ENCODE results near the gene DLEC1. TPM values are rescaled to one million over a fixed set of nuclear protein-coding genes. Genes with fewer than 3 reads are reported as not detected.

Gene DLEC1
- polyA plus RNA-seq, 4 donors: 0.19 to 1.5 (median 0.85) TPM

- 84 to 87% (median 84%) methylated on average over 16 of the region's 16 CpGs for WGBS, 3 donors
- DNase-seq (no peak), FAIRE-seq (no peak)
- no peak overlapping the region for H3K27ac ChIP-seq (ENCODE audit: low read depth in 1 of 3, low read length in 2 of 3)
- no peaks in the 10 kb centered on the region for H3K9me3 ChIP-seq (ENCODE audit: control insufficient read depth in 2 of 2, insufficient read depth in 1 of 2, low read depth in 1 of 2, low read length in 1 of 2)
- no peaks in the 10 kb centered on the region for H3K27me3 ChIP-seq (ENCODE audit: control insufficient read depth in 3 of 3, insufficient read depth in 3 of 3, low read length in 3 of 3)
- H3K36me3 ChIP-seq (ENCODE audit: control insufficient read depth in 3 of 3, insufficient read depth in 2 of 3, low read depth in 1 of 3, low read length in 3 of 3): no peaks in the 10 kb centered on the region
- no peaks in the 10 kb centered on the region for H3K4me1 ChIP-seq (ENCODE audit: control insufficient read depth in 3 of 3, insufficient read depth in 2 of 3, low read depth in 1 of 3, low read length in 2 of 3)
- H3K4me3 ChIP-seq (ENCODE audit: low read depth in 1 of 3, low read length in 3 of 3): no peak overlapping the region
Observed at GRCh38 chr3:38111696-38112377, 72.8 kb downstream of the DLEC1 start.

- no peak for FAIRE-seq
- no peak for DNase-seq
- 75 to 89% (median 84%) methylated on average over 7 of the region's 7 CpGs for WGBS, 3 donors
- Histone ChIP-seq H3K4me1 (ENCODE audit: control insufficient read depth in 3 of 3, insufficient read depth in 2 of 3, low read depth in 1 of 3, low read length in 2 of 3) (no peaks in the 10 kb centered on the region), H3K36me3 (ENCODE audit: control insufficient read depth in 3 of 3, insufficient read depth in 2 of 3, low read depth in 1 of 3, low read length in 3 of 3) (peaks cover 0 to 5% (median 0%) of the 10 kb centered on the region in 3 donors), H3K4me3 (ENCODE audit: low read depth in 1 of 3, low read length in 3 of 3) (no peak overlapping the region), H3K27me3 (ENCODE audit: control insufficient read depth in 3 of 3, insufficient read depth in 3 of 3, low read length in 3 of 3) (no peaks in the 10 kb centered on the region), H3K9me3 (ENCODE audit: control insufficient read depth in 2 of 2, insufficient read depth in 1 of 2, low read depth in 1 of 2, low read length in 1 of 2) (no peaks in the 10 kb centered on the region), H3K27ac (ENCODE audit: low read depth in 1 of 3, low read length in 2 of 3) (no peak overlapping the region)
Observed at GRCh38 chr3:38112378-38112761, 73.4 kb downstream of the DLEC1 start.

GRCh38 chr3:38114052-38114874 lies 75.3 kb downstream of the DLEC1 start:
- FAIRE-seq (no peak), DNase-seq (no peak)
- H3K36me3 ChIP-seq (ENCODE audit: control insufficient read depth in 3 of 3, insufficient read depth in 2 of 3, low read depth in 1 of 3, low read length in 3 of 3): peaks cover 0 to 23% (median 0%) of the 10 kb centered on the region in 3 donors
- H3K4me3 ChIP-seq (ENCODE audit: low read depth in 1 of 3, low read length in 3 of 3): no peak overlapping the region
- H3K4me1 ChIP-seq (ENCODE audit: control insufficient read depth in 3 of 3, insufficient read depth in 2 of 3, low read depth in 1 of 3, low read length in 2 of 3): no peaks in the 10 kb centered on the region
- no peak overlapping the region for H3K27ac ChIP-seq (ENCODE audit: low read depth in 1 of 3, low read length in 2 of 3)
- no peaks in the 10 kb centered on the region for H3K27me3 ChIP-seq (ENCODE audit: control insufficient read depth in 3 of 3, insufficient read depth in 3 of 3, low read length in 3 of 3)
- WGBS, 3 donors: 87% methylated on average over 13 of the region's 13 CpGs
- H3K9me3 ChIP-seq (ENCODE audit: control insufficient read depth in 2 of 2, insufficient read depth in 1 of 2, low read depth in 1 of 2, low read length in 1 of 2): no peaks in the 10 kb centered on the region

GRCh38 chr3:38114875-38115644 lies 76.1 kb downstream of the DLEC1 start:
- DNase-seq (no peak), FAIRE-seq (no peak)
- 76 to 83% (median 82%) methylated on average over 13 of the region's 13 CpGs for WGBS, 3 donors

GRCh38 chr3:38115645-38116427 lies 76.8 kb downstream of the DLEC1 start:
- Histone ChIP-seq H3K36me3 (ENCODE audit: control insufficient read depth in 3 of 3, insufficient read depth in 2 of 3, low read depth in 1 of 3, low read length in 3 of 3) (peaks cover 3 to 38% (median 4%) of the 10 kb centered on the region in 3 donors), H3K27ac (ENCODE audit: low read depth in 1 of 3, low read length in 2 of 3) (no peak overlapping the region), H3K4me1 (ENCODE audit: control insufficient read depth in 3 of 3, insufficient read depth in 2 of 3, low read depth in 1 of 3, low read length in 2 of 3) (no peaks in the 10 kb centered on the region), H3K27me3 (ENCODE audit: control insufficient read depth in 3 of 3, insufficient read depth in 3 of 3, low read length in 3 of 3) (no peaks in the 10 kb centered on the region), H3K9me3 (ENCODE audit: control insufficient read depth in 2 of 2, insufficient read depth in 1 of 2, low read depth in 1 of 2, low read length in 1 of 2) (no peaks in the 10 kb centered on the region), H3K4me3 (ENCODE audit: low read depth in 1 of 3, low read length in 3 of 3) (no peak overlapping the region)
- WGBS, 3 donors: 45 to 64% (median 55%) methylated on average over 9 of the region's 9 CpGs
- FAIRE-seq: no peak
- no peak for DNase-seq

More at GRCh38 chr3:38114875-38115644, 76.1 kb downstream of the DLEC1 start:
- Histone ChIP-seq H3K27ac (ENCODE audit: low read depth in 1 of 3, low read length in 2 of 3) (no peak overlapping the region), H3K9me3 (ENCODE audit: control insufficient read depth in 2 of 2, insufficient read depth in 1 of 2, low read depth in 1 of 2, low read length in 1 of 2) (no peaks in the 10 kb centered on the region), H3K4me3 (ENCODE audit: low read depth in 1 of 3, low read length in 3 of 3) (no peak overlapping the region), H3K27me3 (ENCODE audit: control insufficient read depth in 3 of 3, insufficient read depth in 3 of 3, low read length in 3 of 3) (no peaks in the 10 kb centered on the region), H3K4me1 (ENCODE audit: control insufficient read depth in 3 of 3, insufficient read depth in 2 of 3, low read depth in 1 of 3, low read length in 2 of 3) (no peaks in the 10 kb centered on the region), H3K36me3 (ENCODE audit: control insufficient read depth in 3 of 3, insufficient read depth in 2 of 3, low read depth in 1 of 3, low read length in 3 of 3) (peaks cover 0 to 31% (median 0%) of the 10 kb centered on the region in 3 donors)

GRCh38 chr3:38116471-38117162 lies 77.6 kb downstream of the DLEC1 start:
- WGBS, 3 donors: 76 to 91% (median 84%) methylated on average over 11 to 12 of the region's 12 CpGs
- no peak overlapping the region for H3K4me3 ChIP-seq (ENCODE audit: low read depth in 1 of 3, low read length in 3 of 3)
- H3K27ac ChIP-seq (ENCODE audit: low read depth in 1 of 3, low read length in 2 of 3): no peak overlapping the region
- DNase-seq: peak in 1 of 2 donors; percentile 38
- H3K36me3 ChIP-seq (ENCODE audit: control insufficient read depth in 3 of 3, insufficient read depth in 2 of 3, low read depth in 1 of 3, low read length in 3 of 3): peaks cover 8 to 46% (median 8%) of the 10 kb centered on the region in 3 donors
- no peak for FAIRE-seq
- H3K9me3 ChIP-seq (ENCODE audit: control insufficient read depth in 2 of 2, insufficient read depth in 1 of 2, low read depth in 1 of 2, low read length in 1 of 2): no peaks in the 10 kb centered on the region
- H3K27me3 ChIP-seq (ENCODE audit: control insufficient read depth in 3 of 3, insufficient read depth in 3 of 3, low read length in 3 of 3): no peaks in the 10 kb centered on the region
- no peaks in the 10 kb centered on the region for H3K4me1 ChIP-seq (ENCODE audit: control insufficient read depth in 3 of 3, insufficient read depth in 2 of 3, low read depth in 1 of 3, low read length in 2 of 3)

- Histone ChIP-seq H3K4me3 (ENCODE audit: low read depth in 1 of 3, low read length in 3 of 3) (no peak overlapping the region), H3K36me3 (ENCODE audit: control insufficient read depth in 3 of 3, insufficient read depth in 2 of 3, low read depth in 1 of 3, low read length in 3 of 3) (peaks cover 8 to 52% (median 8%) of the 10 kb centered on the region in 3 donors), H3K4me1 (ENCODE audit: control insufficient read depth in 3 of 3, insufficient read depth in 2 of 3, low read depth in 1 of 3, low read length in 2 of 3) (no peaks in the 10 kb centered on the region), H3K27me3 (ENCODE audit: control insufficient read depth in 3 of 3, insufficient read depth in 3 of 3, low read length in 3 of 3) (no peaks in the 10 kb centered on the region), H3K27ac (ENCODE audit: low read depth in 1 of 3, low read length in 2 of 3) (no peak overlapping the region), H3K9me3 (ENCODE audit: control insufficient read depth in 2 of 2, insufficient read depth in 1 of 2, low read depth in 1 of 2, low read length in 1 of 2) (no peaks in the 10 kb centered on the region)
- FAIRE-seq: no peak
- DNase-seq: peak in 1 of 2 donors; percentile 33
- WGBS, 3 donors: 76 to 82% (median 79%) methylated on average over 8 to 10 of the region's 10 CpGs
Observed at GRCh38 chr3:38117163-38117716, 78.2 kb downstream of the DLEC1 start.
